Anterior cingulate cortex (tissue), 58 donors: ENCODE measurements around the gene COL9A3.

Experiments
- DNase-seq, 58 donors: peaks; one replicate each; lab custom pipeline; 2025; lab: John Stamatoyannopoulos, UW

The COL9A3 gene

GRCh38 chr20:62778058-62778457, 38.8 kb upstream of the COL9A3 start:
- DNase-seq, result no peak

DNA sequence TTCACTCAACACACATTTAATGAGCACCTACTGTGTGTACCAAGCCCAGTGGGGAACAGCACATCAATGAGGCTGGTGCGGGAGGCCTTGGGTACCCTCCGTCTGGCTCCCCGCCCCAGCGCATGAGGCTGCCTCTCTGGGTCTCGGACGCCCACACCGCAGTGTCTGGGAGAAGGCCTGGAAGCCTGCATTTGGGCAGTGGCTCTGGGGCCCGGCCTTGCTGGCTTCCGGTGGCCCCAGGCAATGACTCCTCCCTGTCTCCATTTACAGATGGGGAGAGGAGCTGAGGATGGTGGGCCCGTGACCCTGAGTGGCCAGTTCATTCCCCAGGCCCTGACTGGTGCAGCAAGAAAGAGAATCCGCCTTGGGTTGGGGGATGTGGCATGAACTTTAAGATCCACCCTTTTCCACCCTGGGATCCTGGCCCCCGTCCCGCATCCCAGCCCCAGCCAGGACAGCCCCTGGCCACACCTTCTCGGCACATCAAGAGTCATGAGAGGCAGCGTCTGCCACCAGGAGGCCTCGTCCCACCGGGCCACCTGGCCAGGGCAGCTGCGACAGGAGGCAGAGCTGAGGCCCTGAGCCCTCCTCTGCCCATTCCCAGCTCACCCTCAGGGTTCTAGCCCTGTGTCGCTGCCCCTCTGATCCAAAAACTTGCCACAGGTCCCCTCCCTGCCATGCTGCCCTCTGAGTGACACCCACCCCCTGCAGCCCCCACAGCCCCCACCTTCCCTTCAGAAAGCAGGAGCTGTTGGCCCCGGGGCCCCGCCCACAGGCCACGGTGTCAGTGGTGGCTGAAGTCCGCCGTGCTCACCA, 38.0 kb upstream of the COL9A3 start:
- no peak for DNase-seq

- no peak for DNase-seq
Observed at GRCh38 chr20:62779417-62779685, 37.5 kb upstream of the COL9A3 start.

- peak in 4 of 58 donors; percentile 21 to 66 (median 32) for DNase-seq
Observed at GRCh38 chr20:62780204-62780603, 36.6 kb upstream of the COL9A3 start.

GRCh38 chr20:62780696-62781095, 36.2 kb upstream of the COL9A3 start:
- no peak for DNase-seq

DNA sequence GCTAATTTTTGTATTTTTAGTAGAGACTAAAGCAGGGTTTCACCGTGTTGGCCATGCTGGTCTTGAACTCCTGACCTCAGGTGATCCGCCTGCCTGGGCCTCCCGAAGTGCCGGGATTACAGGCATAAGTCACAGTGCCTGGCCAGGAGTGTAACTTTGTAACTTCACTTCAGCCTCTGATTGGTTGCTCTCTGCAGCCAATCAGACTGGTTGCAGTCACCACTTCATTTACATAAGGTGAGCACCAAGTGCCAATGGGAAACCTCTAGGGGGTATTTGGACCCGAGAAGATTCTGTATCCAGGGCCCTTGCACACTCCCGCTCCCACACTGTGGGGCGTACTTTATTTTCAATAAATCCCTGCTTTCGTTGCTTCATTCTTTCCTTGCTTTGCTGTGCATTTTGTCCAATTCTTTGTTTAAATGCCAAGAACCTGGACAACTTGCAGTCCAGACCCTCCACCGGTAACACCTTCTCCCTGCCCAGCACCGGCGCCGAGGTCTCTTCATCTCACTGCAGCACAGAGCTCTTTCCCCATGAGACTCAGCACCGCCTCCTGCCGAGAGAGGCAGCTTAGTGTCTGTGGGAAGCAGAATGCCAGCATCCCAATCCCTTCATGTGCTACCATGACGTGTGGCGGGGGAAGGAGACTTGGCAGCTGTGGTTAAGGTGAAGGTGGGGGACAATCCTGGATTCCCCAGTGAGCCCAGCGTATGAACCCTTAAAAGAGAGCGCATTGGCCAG, 34.5 kb upstream of the COL9A3 start:
- DNase-seq, result no peak

GRCh38 chr20:62782893-62783278, 34.0 kb upstream of the COL9A3 start:
- no peak for DNase-seq

DNA sequence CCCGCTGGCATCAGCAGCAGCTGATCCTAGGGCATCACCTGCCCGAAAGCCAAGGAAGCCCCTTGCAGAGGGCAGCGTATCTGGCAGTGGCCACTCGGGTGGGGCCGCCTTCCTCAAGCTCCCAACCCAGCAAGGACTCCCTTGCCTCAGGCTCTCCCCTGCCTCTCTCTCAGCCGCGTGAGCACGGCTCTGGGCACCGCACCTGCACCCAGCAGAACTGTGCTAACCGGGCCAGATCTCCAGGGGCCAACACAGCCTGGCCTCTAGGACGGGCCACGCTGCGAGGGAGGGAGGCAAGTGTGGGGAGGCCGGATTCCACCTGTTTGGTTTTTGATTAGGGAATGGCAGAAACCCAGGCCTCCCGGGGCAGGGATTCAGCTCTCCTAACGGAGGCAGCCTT, 32.4 kb upstream of the COL9A3 start:
- no peak for DNase-seq

- DNase-seq, result no peak
Observed at GRCh38 chr20:62785393-62785792, 31.5 kb upstream of the COL9A3 start.

GRCh38 chr20:62786157-62786556, 30.7 kb upstream of the COL9A3 start:
- no peak for DNase-seq

GRCh38 chr20:62787321-62787720, 29.5 kb upstream of the COL9A3 start:
- DNase-seq, result no peak

GRCh38 chr20:62787866-62788265, 29.0 kb upstream of the COL9A3 start:
- DNase-seq, result no peak

DNA sequence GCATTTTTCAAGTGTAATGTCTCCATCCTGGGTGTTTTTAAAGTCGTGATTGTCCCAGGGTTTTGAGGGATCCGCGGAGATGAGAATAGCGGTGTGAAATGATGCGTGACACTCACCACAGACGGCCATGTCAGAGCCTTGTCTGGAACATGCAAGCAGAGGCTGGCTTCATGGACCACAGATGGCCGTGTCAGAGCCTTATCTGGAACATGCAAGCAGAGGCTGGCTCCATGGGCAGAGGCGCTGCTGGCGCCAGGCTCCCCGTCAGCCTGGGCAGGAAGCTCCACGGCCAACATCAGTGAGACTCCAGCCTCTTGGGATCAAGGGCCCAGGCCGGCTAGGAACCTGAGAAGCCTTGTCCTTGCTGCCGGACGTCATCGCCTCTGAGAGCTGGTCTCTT, 28.2 kb upstream of the COL9A3 start:
- no peak for DNase-seq

- no peak for DNase-seq
Observed at GRCh38 chr20:62790075-62790474, 26.8 kb upstream of the COL9A3 start.

DNA sequence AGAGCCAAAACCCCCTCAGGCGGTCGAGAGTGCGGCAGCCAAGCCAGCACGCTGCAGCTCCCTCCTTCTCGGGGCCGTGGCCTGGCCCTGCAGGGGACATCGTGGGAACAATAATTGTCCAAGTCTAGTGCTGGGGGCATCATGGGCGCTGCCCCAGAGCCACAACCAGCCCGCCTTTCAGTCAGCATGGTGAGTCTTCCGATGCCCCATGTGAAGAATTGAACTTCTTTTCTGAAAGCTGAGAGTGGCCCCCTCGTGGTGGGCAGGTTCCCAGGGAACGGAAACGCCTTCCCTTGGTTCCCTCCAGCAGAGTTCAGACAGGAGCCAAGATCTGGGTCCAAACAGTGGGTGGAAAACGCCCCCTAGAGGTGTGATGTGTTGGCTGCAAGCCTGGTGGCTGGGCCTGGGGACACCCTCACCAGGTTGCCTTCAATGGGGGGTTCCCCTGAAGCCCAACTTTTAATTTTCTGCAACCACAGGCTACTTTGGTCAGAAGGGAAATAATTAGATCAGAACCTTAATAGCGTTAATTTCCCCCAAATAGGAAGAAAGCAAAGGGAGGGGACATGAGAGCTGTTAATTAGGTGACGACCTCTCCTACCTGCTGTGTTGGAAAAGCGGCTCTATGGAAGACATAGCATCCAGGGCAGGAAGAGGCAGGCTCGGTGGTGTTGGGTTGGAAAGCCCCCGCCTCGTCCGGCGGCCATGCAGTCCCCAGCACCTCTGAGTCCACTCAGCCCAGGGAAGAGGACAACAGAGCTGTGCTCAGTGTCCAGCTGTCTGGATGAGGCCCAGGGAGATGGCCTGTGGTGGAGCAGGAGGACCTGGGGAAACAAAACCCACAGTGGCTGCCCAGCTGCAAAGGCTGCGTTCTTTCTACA, 25.3 kb upstream of the COL9A3 start:
- DNase-seq, result peak in 57 of 58 donors; percentile 25 to 91 (median 81)

- DNase-seq, result no peak
Observed at GRCh38 chr20:62792182-62792939, 24.5 kb upstream of the COL9A3 start.

- no peak for DNase-seq
Observed at GRCh38 chr20:62792940-62793756, 23.7 kb upstream of the COL9A3 start.

DNA sequence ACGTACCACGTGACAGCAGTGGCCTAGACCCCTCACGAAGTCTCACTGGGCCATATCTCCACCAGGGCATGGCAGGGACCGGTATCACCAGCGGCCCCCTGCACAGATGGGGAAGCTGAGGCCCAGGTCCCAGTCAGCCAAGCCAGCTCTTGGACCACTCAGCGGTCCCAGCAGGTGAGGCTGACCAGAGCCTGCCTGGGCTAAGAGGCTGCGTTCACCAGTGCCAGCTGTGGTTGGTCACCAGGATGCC, 23.2 kb upstream of the COL9A3 start:
- peak in 2 of 58 donors; percentile 63 to 75 for DNase-seq

- DNase-seq, result peak; percentile 55 to 98 (median 92)
Observed at GRCh38 chr20:62794007-62794724, 22.7 kb upstream of the COL9A3 start.
